GM21723 (cell line): Measurements from ENCODE around the gene FARP1.
A peak's percentile ranks its signal among the peaks of the same experiment; 100 is the strongest.

Experiments
- ATAC-seq: cut with Tn5 transposase; IDR thresholded peaks from one replicate; pipeline ENCODE4 v1.9.1; 2021; ENCODE audit warnings: mild to moderate bottlenecking, moderate library complexity; ENCODE audit not compliant: unreplicated experiment

Gene FARP1

GRCh38 chr13:98129059-98129746 is 13.7 kb upstream of the FARP1 start:
- ATAC-seq = no peak

DNA sequence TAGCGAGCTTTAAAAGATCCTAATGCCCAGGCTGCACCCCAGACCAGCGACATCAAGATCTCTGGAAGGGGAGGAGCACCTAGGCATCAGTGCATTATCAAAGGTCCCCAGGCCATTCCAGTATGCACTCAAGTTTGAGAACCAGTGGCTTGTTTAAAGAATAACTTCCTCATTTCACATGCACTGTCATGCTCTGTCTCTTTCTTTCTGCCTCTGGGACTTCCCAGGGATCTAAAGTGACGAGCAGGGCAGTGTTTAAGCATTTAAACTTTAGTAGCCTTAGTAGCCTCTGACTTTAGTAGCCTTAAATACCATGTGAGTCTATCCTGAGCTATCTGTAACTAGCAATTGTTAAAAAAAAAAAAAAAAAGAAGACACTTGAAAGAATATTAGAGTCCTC is 8.9 kb upstream of the FARP1 start:
- peak; percentile 88 for ATAC-seq

DNA sequence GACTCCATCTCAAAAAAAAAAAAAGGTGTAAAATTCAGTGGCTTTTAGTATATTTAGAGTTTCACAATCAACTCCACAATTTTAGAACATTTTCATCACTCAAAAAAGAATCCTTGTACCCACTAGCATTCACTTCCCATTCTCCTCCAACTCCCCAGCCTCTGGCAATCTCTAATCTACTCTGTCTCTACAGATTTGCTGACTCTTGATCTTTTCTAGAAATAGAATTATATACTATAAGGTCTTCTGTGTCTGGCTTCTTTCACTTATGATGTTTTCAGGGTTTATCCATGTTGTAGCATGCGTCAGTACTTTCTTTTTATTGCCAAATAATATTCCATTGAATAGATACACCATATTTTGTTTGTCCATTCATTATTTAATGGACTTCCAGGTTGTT is 8.0 kb upstream of the FARP1 start:
- ATAC-seq = no peak

GRCh38 chr13:98141091-98141490 is 1.8 kb upstream of the FARP1 start:
- no peak for ATAC-seq

DNA sequence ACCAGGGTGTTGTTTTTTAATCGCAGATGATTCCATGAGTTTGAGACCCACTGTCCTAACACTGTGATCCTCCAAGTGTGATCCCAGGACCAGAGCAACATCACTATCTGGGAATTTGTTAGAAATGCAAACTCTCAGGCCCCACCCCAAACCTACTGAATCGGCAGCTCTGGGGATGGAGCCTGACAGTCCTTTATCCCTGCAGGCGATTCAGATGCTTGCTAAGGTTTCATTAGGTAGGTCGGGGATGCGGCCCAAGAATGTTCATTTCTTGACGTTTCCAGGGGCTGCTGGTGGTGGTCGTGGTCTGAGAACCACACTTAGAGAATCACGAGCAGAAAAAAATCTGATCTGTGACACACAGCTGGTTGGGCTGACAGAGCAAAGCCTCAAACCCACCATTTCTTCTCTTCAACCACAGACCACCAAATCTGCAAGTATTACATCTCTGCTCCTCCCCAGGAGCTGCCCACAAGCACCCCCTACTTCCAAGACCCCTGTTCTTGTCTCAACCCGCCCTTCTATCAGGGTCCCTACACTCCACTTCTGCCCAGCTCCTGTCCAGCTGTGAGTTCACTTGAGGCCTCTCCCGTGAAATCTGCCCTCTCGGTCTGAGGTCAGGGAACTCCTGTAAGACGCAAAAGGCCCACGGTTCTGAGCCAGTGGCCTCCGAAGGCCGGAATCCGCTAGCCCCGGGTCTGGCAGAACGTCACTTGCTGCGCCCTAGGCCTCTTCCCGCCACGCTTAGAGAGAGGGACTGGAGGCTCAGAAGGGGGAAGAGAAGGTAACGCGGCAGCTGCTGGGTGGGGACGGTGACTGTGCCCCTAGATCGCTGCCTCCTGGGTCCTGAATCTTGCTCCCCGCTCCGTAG is 1.1 kb upstream of the FARP1 start:
- peak; percentile 10 for ATAC-seq

DNA sequence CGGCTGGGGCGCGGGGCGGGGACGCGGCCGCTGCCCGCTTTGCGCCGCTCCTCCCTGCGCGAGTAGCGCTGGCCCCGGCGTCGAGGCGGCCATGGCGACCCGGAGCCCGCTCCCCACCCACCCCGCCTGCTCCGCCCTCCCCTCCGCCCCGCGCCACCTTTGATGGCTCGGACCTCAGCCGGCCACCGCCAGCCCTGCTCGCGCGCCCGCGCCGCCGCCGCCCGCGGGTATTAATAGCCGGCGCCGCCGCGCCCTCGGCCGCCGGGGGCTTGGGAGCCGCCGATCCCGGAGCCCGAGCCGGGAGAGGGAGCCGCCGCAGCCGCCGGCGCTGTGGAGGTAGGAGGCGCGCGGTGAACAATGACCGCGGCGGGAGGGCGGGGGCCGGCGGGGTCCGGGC is 261 bp downstream of the FARP1 start:
- ATAC-seq = peak; percentile 37

DNA sequence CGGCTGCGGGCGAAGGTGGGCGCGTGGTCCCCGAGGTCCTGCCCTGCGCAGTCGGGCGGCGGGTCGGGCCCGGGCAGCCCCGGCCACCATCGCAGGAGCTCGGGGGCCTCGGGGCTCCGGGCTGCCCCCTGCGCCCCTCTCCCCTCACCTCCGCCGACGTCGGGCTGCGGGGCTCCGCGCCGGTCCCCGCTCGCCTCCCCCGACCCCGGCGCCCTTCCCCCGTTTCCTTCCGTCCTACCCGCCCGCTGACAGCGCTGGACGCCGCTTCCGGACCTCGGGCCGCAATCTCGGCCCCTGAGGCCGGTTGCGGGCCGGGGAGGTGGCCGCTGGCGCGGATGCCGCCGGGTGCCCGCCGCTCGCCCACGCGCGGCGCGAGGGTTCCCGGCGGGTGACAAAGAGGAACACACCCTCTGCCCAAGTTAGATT is 720 bp downstream of the FARP1 start:
- no peak for ATAC-seq

DNA sequence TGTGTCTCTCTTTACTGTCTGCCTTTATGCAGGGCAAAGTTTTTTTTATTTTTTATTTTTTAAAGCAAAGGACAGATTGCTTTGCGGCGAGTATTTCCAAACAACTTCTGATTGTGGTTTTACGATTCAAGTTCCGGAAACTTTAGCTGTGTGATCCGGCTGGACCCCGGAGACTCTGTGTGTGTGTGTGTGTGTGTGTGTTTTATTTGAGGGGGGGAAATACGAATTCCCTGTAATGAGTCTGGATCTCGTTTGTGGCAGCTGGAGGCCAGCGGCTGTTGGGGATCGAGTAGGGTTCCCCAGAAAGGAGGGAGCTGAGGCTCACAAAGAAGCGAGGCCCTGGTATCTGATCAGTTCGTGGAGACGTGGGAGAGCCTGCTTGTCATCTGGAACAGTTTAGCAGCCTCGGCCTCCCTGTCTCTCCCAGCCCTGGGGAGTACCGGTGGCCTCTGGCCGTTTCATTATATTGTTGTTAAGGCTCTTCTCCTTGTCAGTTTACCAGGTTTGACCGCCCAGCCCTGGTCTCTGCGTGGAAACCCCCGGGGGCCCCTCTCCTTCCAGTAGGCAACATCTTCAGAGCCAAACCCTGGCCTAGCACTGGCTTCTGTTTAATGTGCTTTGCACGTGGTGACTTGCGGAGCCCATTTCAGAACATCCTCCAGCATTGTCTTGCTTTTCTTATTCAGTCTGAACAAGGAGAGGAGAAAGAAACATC is 1.3 kb downstream of the FARP1 start:
- ATAC-seq = no peak

- ATAC-seq = no peak
Measured at GRCh38 chr13:98144801-98145350, 2.0 kb downstream of the FARP1 start.

GRCh38 chr13:98147521-98147920 is 4.6 kb downstream of the FARP1 start:
- ATAC-seq = no peak

- no peak for ATAC-seq
Measured at GRCh38 chr13:98150832-98151479, 8.1 kb downstream of the FARP1 start.

GRCh38 chr13:98155475-98156109 is 12.7 kb downstream of the FARP1 start:
- no peak for ATAC-seq

GRCh38 chr13:98156259-98156658 is 13.4 kb downstream of the FARP1 start:
- no peak for ATAC-seq

GRCh38 chr13:98157188-98157587 is 14.3 kb downstream of the FARP1 start:
- ATAC-seq = no peak

DNA sequence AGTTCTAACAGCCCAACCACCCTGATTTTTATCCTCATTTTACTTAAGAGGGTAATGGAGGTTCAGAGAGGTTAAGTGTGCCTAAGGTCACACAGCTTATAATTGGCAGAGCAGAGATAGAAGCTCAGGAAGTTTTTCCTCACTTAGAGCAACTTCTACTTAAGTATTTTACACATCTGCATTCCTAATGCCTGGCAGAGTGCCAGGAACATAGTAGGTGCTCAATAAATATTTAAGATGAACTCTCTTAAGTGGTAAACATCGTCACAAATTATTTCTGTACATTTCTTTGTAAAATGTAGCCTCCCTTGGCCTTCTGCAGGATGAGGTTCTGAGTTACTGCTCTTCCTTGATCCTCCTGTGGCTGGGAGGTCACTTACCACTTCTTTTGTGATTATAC is 14.7 kb downstream of the FARP1 start:
- no peak for ATAC-seq

- ATAC-seq = no peak
Measured at GRCh38 chr13:98158172-98158899, 15.4 kb downstream of the FARP1 start.

GRCh38 chr13:98162935-98163334 is 20.0 kb downstream of the FARP1 start:
- no peak for ATAC-seq

GRCh38 chr13:98169331-98169730 is 26.4 kb downstream of the FARP1 start:
- no peak for ATAC-seq

DNA sequence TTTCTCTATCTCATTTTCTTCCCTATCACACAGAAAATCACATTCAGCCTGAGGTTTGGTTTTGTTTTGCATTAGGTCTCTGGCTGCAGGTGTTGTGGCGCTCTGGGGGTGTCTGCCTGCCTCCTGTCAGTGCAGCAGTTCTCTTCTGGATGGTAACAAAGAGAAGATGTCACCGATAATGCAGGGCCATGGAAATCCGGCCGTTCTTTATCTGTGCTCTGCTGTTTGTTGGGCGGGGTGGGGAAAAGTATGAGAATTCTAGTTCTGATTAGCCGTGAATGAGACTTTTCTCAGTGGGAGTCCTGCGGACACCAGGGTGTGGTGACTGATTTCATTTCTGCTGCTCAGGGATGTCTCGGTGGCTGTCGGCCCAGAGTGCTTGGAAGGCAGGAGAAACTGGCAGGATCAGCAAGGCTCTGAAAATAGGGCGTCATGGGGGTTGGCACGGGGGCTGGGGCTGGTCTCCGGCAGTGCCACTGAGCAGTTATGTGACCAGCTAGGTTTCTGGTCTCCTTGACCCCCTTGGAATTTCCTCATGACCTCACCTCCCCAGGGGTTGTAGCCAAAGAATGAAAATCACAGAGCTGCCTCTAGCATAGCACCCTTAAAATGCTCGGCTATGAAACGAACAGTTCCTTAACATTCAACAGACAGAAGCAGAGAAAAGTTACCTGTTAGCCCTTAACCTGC is 29.2 kb downstream of the FARP1 start:
- ATAC-seq = no peak
